Stimulated activated CD4-positive, alpha-beta T cell treated with anti-CD3 and anti-CD28 coated beads, Interleukin-2, amount 100 ng/mL, for 24 hours (primary cell): Measurements from ENCODE around the gene CAND2.
"Not testable (repeated sequence)": the region's sequence is repeated elsewhere in the genome, so short reads cannot be mapped to it uniquely, and the experiment has no call there.

Experiments
- DNase-seq, 2 donors: peaks; one replicate each; pipeline ENCODE4 v3.0.0-alpha.2; 2020

CAND2 gene

GRCh38 chr3:12832350-12833221 is 36.1 kb downstream of the CAND2 start:
- no peak for DNase-seq

GRCh38 chr3:12833222-12834161 is 37.0 kb downstream of the CAND2 start:
- DNase-seq: no peak

- DNase-seq: no peak
Observed at GRCh38 chr3:12835052-12835665, 38.7 kb downstream of the CAND2 start.

- no peak for DNase-seq
Observed at GRCh38 chr3:12837295-12837986, 41.0 kb downstream of the CAND2 start.

- DNase-seq: no peak
Observed at GRCh38 chr3:12838179-12838965, 41.9 kb downstream of the CAND2 start.

- no peak for DNase-seq
Observed at GRCh38 chr3:12839156-12839946, 42.9 kb downstream of the CAND2 start.

GRCh38 chr3:12840148-12840547 is 43.7 kb downstream of the CAND2 start:
- DNase-seq: peak in 1 of 2 donors; percentile 23

GRCh38 chr3:12840591-12841148 is 44.2 kb downstream of the CAND2 start:
- DNase-seq: no peak

GRCh38 chr3:12841149-12841969 is 44.9 kb downstream of the CAND2 start, which contains the start of gene RPL32:
Gene RPL32 (minus strand): TSS chr3:12841565. CDS start chr3:12840237, 1,328 bp downstream.
- DNase-seq: peak; percentile 82 to 87

- no peak for DNase-seq
Observed at GRCh38 chr3:12841970-12842328, 45.5 kb downstream of the CAND2 start.

GRCh38 chr3:12842469-12842868 is 46.0 kb downstream of the CAND2 start:
- no peak for DNase-seq

GRCh38 chr3:12845811-12846210 is 49.3 kb downstream of the CAND2 start:
- no peak for DNase-seq

- no peak for DNase-seq
Observed at GRCh38 chr3:12852201-12852600, 55.7 kb downstream of the CAND2 start.

- DNase-seq: not testable (repeated sequence)
Observed at GRCh38 chr3:12853847-12854246, 57.4 kb downstream of the CAND2 start.

- no peak for DNase-seq
Observed at GRCh38 chr3:12854565-12854964, 58.1 kb downstream of the CAND2 start.

GRCh38 chr3:12856626-12857025 is 60.1 kb downstream of the CAND2 start:
- DNase-seq: no peak

- DNase-seq: no peak
Observed at GRCh38 chr3:12859840-12860239, 63.4 kb downstream of the CAND2 start.

GRCh38 chr3:12861611-12862010 is 65.1 kb downstream of the CAND2 start:
- DNase-seq: no peak

- no peak for DNase-seq
Observed at GRCh38 chr3:12862387-12862786, 65.9 kb downstream of the CAND2 start.

GRCh38 chr3:12865271-12865670 is 68.8 kb downstream of the CAND2 start:
- DNase-seq: no peak
